ENCODE data around the gene SEMA5A.

SEMA5A gene

GRCh38 chr5:9479361-9479760 is 66.5 kb downstream of the SEMA5A start:
- DNase-seq (ENCODE audit: low read depth in 3 of 3) = no peak

- DNase-seq (ENCODE audit: low read depth in 3 of 3) = no peak
Measured at GRCh38 chr5:9477537-9477936, 68.3 kb downstream of the SEMA5A start.

GRCh38 chr5:9474219-9475002 is 71.5 kb downstream of the SEMA5A start:
- no peak for DNase-seq (ENCODE audit: low read depth in 3 of 3)

- no peak for DNase-seq (ENCODE audit: low read depth in 3 of 3)
Measured at GRCh38 chr5:9473624-9474023, 72.3 kb downstream of the SEMA5A start.

DNA sequence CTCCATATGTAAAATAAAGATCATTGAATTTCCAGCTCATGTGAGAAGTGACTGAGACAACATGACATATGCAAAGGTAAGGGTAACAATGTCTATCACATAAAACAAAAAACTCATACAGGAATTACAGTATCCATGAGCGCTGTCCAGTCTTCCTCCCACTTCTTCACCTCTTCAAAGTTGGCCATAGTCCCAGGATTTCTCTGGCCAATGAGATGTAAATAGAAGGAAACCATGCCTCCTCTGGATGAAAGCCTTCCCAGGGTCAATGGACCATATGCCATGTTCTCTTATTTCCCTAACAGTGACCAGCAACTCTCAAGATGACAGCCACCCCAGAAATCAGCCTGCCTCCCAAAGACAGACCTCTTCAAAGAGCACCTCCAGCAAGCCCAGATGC is 75.5 kb downstream of the SEMA5A start:
- DNase-seq (ENCODE audit: low read depth in 3 of 3) = no peak

- DNase-seq (ENCODE audit: low read depth in 3 of 3) = no peak
Measured at GRCh38 chr5:9468060-9468388, 77.9 kb downstream of the SEMA5A start.

- DNase-seq (ENCODE audit: low read depth in 3 of 3) = no peak
Measured at GRCh38 chr5:9467199-9468059, 78.4 kb downstream of the SEMA5A start.

DNA sequence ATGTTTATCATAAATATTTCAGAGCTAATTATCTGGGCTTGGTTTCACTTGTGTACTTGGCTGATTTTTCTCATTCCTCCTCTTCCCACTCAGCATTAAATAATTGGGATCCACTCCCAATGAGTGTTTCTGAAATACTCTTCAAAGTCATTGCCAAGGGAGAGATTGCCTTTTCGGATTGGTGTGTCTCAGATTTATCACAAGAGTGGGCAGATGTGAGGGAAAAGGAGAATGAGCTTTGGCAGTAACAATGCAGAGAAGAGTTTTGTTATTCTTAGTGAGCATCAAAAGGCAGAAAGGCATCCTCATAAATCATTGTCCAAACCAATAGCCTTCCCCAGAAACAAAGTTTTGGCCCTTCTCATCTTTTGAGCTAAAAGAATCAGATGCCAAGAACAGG is 79.2 kb downstream of the SEMA5A start:
- DNase-seq (ENCODE audit: low read depth in 3 of 3) = no peak

DNA sequence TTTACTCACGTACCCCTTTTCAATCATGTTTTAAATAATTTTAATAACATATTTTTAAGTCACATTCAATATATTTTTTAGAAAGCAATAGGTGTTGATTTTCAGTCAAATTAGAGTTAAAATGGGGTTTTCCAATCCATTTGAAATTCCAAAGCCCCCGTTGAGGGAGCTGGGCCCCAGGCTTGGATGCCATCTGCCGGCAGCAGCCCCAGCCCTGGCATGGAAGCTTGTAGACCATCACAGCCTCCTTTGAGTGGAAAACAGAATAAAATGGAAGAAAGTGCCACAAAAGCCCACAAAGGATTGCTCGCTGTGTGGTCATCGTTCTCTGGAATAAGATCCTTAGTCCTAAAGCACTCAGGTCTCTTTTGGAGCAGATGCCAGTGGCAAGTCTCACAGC is 81.4 kb downstream of the SEMA5A start:
- no peak for DNase-seq (ENCODE audit: low read depth in 3 of 3)

DNA sequence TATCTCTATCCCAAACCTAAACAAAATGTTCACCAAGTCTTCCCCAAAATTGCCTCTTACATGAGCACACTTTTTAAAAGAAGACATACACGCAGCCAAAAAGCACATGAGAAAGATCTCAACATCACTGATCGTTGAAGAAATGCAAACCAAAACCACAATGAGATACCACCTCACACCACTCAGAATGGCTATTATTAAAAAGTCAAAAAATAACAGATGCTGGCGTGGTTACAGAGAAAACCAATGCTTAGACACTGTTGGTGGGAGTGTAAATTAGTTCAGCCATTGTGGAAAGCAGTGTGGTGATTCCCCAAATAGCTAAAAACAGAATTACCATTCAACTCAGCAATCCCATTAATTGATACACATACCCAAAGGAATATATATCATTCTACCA is 83.8 kb downstream of the SEMA5A start:
- DNase-seq (ENCODE audit: low read depth in 3 of 3) = no peak

- no peak for DNase-seq (ENCODE audit: low read depth in 3 of 3)
Measured at GRCh38 chr5:9460885-9461645, 84.8 kb downstream of the SEMA5A start.

GRCh38 chr5:9456435-9457042 is 89.3 kb downstream of the SEMA5A start:
- no peak for DNase-seq (ENCODE audit: low read depth in 3 of 3)

DNA sequence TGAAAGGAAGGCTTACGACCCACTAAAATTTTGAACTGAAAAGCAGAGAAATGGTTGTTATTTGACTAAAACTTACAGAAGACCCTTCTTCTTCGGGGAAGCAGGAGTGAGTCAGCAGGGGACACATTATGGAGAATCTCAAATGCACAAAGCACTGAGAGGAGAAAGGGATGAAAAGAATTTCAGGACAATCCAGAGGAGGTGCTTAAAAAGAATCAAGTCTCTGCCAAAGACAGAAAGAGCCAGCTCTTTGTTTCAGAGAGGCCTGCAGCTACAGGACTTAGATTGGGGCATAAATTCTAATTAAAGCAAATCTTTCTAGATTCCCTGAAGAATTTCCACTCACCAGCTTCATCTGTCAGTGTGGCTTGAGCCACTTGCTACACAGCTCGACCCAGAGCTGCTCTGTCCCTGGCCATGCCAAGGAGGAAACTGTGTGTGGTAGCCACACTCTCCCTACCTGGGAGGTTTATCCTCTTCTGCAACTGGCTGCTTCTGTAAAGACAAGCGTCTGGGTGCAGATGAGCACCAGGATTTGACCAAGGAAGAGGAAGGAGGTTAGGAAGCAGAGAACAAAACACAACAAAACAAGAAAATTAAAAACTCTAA is 89.9 kb downstream of the SEMA5A start:
- DNase-seq (ENCODE audit: low read depth in 3 of 3) = no peak

DNA sequence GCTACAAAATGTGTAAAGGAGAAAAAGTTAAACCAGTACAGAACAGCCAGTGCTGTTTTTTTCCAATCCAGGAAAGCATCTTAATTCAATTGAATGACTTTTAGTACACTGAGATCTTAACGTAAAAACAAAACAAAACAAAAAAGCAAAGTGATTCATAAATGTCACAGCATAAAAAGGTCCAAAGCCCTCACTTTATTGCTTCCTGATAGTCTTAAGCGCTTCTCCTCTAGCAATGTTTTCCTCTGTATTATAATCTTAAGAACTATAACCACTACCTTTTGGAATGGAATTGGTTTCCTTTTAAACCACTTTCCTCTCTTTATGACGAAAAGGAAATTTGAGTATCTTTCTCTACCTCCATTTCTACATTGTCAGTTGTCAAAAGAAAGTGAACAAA is 91.4 kb downstream of the SEMA5A start:
- DNase-seq (ENCODE audit: low read depth in 3 of 3) = no peak

- no peak for DNase-seq (ENCODE audit: low read depth in 3 of 3)
Measured at GRCh38 chr5:9454012-9454481, 91.8 kb downstream of the SEMA5A start.

DNA sequence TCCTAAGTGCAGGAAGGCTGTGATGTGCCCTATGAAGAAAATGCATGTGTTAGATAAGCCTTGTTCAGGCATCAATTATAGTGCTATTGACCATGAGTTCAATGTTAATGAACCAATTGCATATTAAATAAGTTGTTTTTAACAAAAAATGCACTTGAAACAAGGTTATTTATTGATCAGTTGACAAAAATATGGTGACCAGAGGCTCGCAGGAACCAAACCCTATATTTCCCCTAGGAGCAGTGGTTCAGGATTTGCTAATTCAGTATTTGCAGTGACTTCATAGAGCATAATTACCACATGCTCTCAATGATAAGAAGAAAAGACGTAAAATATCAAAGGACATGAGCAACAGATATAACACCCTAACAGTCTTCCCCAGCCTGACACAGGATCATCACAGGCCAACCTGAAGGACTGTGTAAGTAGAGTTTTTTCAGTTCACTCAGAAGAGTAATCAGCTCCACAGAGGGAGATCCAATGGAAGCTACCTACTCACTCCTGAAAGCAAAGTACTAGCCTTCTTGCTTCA is 92.3 kb downstream of the SEMA5A start:
- no peak for DNase-seq (ENCODE audit: low read depth in 3 of 3)

- DNase-seq (ENCODE audit: low read depth in 3 of 3) = no peak
Measured at GRCh38 chr5:9452181-9452580, 93.7 kb downstream of the SEMA5A start.

DNA sequence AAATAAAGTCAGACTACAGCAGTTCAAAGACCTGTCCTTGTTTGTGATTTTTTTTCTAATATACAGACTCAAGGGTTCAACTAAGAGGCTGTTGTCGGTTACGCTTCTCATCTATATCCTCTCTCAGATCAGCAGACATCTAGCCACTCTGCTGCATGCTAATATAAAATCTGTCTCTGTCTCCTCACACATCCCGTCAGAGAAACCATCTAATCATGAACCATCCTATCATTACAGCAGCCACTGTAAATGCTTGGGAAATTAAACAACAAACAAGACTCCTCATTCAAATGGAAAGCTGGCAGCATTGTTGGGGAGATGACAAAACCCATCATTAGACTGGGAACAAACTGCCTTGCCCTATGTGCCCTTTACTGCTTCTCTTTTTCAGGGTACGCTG is 94.8 kb downstream of the SEMA5A start:
- DNase-seq (ENCODE audit: low read depth in 3 of 3) = no peak

- no peak for DNase-seq (ENCODE audit: low read depth in 3 of 3)
Measured at GRCh38 chr5:9447691-9448090, 98.2 kb downstream of the SEMA5A start.

GRCh38 chr5:9445826-9446388 is 100.0 kb downstream of the SEMA5A start:
- DNase-seq (ENCODE audit: low read depth in 3 of 3) = no peak

DNA sequence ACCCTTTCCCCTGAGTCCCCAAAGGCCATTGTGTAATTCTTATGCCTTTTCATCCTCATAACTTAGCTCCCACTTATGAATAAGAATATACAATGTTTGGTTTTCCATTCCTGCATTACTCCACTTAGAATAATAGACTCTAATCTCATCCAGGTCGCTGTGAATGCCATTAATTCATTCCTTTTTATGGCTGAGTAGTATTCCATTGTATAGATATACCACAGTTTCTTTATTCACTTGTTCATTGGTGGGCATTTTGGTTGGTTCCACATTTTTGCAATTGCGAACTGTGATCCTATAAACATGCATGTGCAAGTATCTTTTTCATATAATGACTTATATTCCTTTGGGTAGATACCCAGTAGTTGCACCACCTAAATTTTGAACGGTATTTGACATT is 101.5 kb downstream of the SEMA5A start:
- DNase-seq (ENCODE audit: low read depth in 3 of 3) = no peak

Measured in stimulated activated CD4-positive, alpha-beta T cell treated with anti-CD3 and anti-CD28 coated beads, TNF-alpha, amount 100 ng/mL, for 48 hours (primary cell).